HG03442 (cell line): Measurements from ENCODE around the gene NR2F1.

Experiments used
- ATAC-seq: cut with Tn5 transposase; IDR thresholded peaks from one replicate; pipeline ENCODE4 v1.9.1; 2021; ENCODE audit warnings: mild to moderate bottlenecking, moderate library complexity; ENCODE audit not compliant: unreplicated experiment

NR2F1 gene

DNA sequence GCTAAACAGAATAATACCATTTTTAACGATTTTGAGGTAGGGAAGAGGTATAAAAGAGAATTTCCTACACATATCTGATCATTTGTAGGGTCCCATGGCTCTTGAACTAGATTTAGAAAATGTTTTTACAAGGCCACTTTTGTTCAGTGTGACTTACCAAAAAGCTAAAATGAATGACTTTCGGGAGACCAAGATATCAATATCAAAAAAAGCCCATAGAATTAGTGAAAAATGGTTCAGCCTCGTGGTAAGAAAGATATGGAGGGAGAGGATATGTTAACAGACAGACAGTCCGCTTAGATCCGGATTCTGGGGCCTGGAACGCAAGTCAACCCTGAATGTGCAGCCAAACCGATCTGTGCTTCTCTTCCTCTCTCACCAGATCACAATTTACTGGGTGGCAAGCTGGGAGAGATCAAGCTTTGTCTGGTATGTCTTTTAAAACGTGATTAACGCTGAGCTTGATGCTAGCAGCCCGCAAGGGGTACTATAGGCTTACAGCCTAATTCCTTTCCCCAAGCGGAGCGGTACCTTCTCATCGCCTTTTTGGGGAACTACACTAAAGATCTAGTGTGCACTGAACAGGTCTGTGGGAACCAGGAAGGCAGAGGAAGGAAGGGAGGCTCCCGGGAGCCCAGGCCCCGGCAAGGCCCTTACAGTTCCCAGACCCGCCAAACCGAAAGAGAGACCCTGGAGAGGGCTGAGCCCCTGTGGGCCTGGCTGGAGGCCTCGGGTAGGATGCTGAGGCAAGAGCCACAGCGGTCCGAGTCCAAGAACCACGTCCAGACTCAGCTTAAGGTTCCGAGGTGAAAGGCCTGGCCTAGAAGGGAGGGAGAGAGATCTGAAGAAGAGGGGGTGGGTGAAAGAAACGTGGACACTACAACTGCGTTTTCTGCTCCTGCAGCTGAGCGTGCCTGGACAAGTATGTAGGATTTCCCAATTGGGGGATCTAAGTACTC, 4.9 kb upstream of the NR2F1 start:
- ATAC-seq: no peak

DNA sequence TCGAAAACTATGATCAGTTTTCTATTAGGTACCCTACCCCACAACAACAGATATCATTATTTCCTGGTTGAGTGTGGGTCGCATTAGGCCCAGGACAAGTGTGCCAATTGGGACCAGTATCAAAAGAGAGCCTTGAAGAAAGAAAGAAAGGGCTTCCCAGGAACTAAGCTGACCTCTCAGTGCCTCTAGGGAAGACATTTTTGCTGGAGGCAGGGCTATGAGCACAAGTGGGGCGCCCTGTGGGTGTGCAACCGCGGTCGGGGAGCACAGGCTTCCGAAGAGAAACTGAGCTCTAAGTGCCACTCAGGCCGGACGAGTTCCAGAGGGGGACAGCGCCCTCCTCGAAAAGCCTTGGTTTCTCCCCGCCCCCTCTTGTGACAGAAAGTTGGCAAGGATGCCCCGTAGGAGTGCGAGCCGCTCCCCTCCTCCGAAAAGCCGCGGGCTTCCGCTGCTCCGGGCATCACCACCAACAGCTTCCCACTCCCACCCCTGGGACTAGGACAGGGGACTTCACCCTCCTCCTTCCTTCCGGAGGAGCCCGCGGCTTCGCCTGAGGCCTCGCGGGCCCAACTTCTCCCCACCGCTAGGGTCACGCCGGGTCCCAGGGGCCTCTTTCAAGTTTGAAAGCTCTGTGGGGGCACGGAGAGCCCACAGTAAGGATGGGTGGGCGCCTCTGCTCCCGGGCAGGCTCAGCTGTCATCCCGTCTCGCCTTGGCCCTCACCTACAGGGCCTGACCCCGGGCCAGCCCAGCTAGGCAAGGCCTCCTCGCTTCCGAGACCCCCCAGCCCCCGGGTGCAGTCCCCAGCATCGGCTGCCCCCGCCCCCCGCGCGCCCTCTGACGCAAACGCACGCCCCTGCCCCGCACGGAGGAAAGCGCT, 4.0 kb upstream of the NR2F1 start:
- no peak for ATAC-seq

DNA sequence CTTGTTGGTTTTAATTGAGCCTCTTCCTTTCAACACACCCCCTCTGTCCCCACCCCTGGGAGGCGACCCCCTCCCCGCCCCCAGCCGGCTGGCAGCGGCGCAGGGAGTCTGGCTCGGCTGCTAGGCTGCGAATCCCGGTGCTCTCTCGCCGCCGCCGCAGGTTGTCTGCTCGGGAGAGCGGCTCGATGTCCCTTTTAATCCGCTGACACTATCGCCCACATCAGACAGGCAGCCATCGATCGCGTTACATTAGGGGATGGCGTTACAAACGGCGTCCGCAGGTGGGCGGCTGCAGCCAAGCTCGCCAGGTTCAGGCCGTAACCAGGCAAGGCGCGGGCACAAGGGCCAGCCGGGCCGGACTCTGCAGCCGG, 3.3 kb upstream of the NR2F1 start:
- ATAC-seq: no peak

DNA sequence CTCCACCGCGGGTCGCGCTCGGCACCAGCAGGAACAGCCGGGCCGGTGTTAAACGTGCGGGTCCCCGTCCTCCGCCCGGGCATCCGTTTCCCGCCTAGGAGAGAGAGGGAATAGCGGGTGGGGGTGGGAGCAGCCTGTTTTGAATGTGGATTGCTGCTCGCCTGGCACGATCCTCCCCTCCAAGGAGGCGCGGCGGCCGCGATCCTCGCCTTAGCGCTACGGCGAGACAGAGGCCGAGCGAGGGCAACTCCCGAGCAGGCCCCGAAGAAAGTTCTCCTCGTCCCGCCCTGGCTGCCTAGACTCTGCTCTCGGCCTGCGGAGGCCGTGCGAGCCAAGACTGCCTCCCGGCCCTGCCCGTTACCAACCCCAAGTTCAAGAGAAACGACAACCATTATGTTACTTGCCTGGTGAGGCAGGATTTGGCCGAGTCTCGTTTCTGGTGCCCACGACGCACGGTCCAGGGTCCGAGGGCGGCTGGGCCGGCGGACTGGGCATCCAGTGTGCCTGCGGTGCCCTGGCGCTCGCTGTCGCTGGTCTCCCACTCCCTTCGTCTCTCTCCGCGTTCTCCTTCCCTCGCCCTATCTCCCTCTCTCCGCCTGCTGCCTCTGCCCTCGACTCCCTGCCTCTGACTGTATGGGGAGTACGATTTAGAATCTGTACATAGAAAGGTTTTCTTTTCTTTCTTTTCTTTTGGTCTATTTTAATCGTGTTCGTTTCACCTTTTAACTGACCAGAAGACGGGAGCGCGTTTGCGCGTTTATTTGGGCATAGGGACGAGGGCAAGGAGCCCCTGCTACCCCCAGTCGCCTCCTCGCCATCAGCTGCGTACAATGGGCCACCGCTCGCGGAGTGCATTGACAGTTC, 2.7 kb upstream of the NR2F1 start:
- ATAC-seq: no peak

DNA sequence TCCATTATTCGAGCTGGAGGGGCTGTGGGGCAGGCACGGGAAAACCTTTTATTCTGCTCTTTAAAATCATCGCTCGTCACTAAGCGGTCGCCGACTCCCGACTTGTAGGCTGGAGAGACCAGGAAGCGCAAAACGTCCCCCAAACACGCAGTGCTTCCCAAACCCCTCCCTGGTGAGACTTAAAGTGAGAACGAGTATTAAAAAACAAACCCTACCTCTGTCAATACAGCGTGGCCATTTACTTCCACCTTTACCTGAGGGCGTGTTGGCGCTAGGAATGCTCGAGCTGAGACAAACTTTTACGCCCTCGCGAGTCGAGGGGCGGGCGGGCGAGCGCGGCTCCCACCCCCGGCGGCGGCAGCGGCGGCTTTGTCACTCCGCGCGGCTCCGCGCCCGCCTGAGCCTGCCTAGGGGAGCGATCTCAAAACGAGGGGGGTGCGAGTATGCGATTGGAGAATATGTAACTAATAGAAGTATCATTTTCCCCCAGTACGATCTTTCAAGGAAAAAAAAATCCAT, 2.0 kb upstream of the NR2F1 start, which contains the start of gene NR2F1-AS1:
Gene NR2F1-AS1, minus strand, starts transcription at position 293 of the 519 bp plus-strand sequence.
- peak; percentile 32 for ATAC-seq

DNA sequence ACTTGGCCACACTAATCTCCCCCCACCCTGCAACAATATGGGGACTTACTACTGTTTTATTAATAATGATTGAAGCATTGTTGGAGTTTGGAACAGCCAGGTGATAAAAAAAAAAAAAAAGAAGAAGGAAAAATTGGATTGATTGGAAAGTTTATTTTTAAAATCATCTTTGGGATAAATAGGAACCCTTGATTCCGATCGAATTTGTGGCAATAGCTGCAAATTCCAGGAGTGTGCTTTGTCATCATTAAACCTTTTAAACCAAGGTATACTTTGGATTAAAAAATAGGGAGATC, 907 bp upstream of the NR2F1 start:
- no peak for ATAC-seq

DNA sequence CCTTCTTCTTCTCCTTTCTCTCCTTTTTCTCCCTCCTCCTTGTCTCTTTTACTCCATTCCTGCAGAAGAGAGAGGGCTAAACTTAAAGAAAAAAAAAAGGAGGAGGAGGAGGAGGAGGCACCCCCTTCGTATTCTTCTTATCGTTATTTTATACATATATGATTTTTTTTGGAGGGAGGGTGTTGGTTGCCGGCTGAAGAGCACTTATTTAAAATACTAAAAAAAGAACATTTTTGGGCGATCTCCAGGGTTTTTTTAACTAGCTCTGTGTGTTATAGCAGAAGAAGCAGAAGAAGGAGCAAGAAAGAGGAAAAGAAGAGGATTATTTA, 381 bp downstream of the NR2F1 start:
- ATAC-seq: no peak

DNA sequence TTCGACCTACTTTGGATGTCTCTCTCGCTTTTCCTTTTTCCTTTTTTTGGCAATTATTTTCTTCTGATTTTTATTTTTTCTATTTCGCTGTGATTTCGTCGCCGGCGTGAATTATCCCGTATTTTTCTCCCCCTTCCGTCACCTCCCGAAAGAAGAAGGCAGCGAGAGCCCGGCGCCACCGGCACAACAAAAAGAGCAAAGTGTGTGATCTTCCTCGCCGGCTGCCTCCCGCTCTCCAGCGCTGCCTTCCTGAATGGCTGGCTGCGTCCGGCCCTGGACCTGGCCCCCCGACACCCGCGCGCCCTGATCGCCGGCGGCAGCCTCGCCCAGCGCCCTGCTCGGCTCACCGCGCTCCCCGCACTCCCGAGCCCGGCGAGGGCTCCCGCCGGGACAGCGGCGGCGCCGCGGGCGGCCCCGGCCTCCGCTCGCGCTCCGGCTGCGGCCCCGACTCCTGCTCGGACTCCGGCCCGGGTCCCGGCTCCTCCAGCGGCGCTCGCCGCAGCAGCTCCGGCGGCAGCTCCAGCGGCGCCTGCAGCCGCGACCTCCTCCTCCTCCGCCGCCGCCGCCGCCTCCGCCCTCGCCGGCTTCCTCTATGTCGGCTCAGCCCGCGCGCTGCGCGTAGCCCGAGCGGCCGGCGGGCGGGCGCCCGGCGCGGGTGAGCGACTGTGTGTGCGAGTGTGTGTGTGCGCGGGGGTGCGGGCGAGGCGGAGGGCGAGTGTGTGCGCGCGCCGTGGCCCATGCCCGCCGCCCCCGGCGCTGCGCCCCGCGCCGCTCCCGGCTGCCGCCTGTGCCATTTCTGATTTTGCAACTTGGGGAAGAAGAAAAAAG, 960 bp downstream of the NR2F1 start:
- peak; percentile 34 for ATAC-seq

DNA sequence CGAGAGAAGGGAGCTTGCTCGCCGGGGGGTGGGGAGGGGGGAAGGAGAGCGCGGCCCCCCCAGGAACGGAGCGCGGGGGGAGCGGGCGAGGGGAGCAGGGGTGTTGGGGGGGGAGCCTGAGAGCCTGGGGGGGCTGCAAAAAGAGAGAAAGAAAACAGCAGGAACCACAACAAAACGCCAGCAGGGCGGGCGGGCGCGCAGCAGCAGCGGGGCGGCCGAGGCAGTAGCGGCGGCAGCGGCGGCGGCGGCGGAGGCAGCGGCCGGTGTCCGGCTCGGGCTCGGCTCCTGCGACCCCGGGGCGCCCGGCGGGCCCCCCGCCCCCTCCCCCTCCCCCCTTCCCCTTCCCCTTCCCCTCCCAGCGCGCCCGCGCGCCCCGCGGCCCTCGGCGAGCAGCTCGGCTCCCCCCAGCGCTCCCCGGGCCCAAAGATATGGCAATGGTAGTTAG, 1.6 kb downstream of the NR2F1 start:
- no peak for ATAC-seq

DNA sequence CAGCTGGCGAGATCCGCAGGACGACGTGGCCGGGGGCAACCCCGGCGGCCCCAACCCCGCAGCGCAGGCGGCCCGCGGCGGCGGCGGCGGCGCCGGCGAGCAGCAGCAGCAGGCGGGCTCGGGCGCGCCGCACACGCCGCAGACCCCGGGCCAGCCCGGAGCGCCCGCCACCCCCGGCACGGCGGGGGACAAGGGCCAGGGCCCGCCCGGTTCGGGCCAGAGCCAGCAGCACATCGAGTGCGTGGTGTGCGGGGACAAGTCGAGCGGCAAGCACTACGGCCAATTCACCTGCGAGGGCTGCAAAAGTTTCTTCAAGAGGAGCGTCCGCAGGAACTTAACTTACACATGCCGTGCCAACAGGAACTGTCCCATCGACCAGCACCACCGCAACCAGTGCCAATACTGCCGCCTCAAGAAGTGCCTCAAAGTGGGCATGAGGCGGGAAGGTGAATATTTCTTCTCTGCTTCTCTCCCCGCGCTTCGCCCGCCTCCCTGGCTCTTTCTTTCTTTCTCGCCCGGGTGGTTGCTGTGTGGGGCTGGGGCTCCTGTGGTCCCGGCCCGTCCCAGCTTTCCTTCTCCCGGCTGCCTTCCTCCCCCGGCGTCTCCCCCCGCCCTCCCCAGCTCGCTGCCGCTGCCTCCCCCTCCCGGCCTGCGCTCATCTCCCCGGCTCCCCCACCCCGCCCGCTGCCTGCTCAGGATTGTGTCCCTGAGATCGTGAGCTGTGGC, 2.2 kb downstream of the NR2F1 start:
- ATAC-seq: no peak

DNA sequence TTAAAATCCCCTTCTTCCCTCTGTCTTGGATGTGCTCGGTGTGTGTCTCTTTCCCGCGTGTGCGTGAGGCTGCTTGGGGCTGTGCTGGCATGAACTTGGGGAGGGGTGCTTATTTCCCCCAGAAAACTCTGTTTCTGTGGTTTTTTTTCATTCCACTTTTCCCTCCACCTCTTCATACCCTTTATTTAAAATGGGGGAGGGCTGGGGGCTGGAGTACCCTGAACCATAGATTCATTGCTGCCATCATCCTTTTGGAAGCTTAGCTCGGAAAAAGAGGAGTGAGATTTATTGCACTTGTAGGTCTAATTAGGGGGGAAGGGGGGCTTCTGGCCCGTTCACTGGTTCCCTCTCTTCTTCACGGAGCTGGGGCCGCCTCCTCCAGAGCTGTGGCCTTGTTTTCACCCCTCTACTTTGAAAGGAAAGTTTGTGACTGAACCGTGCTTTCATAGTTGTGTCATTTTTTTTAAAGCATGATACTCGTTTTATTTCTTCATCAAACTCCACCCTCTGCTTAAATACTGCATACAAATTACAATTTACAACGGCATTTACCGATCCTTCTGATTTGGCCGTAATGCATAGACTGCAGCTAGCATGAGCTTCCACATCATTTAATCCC, 2.9 kb downstream of the NR2F1 start:
- ATAC-seq: no peak

DNA sequence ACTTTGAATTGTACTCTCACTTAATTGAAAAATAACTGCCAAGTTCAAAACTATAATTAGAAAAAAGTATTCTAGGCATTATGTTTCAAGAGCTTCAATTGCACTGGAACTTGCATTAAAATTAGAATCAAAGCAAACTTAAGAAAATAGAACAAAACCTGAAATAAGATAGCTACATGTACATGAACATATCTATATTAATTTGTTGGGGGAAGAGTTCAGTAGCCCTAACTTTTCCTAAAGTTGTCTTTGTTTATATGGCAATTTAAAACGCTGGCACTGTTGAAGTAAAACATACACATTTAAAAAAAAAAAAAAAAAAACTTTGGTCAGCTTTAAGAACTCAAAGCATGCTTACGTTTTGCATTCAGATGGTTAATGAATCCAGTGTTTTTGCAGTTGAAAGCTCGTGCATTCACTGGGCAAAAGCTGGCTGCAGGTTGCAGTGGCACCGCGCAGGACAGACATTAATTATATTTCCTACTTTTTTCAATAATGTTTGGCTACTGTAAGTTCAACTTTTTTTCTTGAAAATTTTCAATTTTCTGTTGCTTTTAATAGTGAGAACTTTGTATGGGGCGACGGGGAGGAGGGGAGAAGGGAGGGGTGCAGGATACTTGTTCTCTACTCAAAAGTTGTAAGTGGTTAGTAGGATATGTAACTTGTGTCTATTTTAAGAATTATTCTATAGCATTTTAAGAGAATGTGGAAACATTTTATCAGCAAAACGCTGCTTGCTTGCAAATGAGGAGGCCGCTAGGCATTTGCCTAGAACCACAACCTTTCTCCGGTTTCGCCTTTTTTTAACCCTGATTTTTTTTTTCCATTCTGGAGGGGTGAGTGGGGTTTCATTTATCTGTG, 3.9 kb downstream of the NR2F1 start:
- no peak for ATAC-seq

DNA sequence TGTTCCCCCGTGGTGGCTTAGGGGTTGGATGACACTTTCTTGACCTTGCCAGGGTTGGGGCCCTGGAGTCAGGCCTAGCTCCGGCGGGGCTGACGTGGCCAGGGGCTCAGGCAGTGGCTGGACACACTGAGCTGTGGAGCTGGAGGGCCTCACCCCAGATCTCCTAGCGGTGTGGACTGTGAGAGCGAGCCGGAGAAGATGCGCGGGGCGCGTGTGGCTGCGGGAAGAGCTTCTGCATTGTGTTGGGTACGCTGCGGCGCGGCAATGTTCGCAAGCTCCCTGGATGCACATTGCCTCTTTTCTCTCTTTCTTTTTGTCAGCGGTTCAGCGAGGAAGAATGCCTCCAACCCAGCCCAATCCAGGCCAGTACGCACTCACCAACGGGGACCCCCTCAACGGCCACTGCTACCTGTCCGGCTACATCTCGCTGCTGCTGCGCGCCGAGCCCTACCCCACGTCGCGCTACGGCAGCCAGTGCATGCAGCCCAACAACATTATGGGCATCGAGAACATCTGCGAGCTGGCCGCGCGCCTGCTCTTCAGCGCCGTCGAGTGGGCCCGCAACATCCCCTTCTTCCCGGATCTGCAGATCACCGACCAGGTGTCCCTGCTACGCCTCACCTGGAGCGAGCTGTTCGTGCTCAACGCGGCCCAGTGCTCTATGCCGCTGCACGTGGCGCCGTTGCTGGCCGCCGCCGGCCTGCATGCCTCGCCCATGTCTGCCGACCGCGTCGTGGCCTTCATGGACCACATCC, 4.8 kb downstream of the NR2F1 start:
- no peak for ATAC-seq

DNA sequence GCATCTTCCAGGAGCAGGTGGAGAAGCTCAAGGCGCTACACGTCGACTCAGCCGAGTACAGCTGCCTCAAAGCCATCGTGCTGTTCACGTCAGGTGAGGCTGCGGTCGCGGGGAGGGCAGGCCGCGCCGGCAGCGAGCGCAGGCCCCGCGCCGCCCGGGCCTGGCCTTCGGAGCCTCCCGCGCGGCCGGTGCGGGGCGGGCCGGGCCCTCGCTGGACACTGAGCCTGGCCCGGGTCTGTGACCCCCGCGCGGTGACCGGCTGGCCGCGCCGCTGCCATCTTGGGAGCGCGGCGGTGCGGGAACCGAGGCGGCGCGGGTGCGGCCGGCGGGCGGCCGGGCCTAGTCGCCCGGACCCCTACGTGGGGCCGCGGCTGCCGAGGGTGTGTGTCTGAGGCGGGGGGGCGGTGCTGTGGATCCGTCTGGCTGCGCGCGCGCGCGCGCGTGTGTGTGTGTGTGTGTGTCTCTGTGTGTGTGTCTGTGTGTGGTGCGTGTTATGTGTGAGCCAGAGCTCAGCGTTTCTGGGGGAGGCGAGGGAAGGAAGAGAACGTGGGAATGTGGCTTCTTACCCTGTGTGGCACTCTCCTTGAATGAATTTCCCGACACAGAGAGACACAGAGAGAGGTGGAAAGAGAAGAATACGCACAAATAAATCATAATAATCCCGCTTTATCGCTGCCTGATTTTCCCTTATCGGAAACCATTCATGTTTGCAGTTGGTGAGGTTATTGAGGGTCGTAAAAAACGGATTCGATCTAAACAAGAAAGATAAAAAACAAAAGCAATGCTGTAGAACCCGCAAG, 5.5 kb downstream of the NR2F1 start:
- no peak for ATAC-seq

DNA sequence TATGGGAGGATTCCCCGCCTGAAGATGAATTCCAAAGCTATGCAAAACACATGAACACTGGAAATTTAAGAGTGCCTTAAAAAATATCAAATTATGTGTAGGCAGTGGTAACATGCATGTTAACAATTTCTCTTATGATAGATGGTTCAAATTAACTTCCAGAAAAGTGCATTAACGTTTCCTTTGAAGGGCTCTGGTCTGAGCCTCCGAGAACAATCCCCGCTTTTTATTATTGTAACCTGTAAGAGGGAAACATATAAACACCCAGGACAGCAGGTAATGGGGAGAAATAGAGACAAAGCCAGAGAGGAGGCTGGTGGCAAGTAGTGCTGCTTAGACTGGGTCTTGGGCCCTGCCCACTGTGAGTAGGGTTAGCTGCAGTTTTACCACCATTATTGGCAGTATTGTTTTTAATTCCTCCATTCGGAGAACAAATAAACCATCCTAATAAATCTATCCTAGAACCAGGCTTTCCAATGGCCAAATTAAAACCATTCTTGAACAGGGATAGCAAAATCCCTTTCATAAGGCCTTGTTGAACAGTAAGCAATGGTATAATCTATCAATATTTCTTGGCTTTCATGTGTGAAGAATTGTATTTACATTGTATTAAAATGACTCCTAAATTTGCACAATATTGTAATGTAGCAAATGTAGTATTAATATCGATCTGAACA, 6.3 kb downstream of the NR2F1 start:
- no peak for ATAC-seq

DNA sequence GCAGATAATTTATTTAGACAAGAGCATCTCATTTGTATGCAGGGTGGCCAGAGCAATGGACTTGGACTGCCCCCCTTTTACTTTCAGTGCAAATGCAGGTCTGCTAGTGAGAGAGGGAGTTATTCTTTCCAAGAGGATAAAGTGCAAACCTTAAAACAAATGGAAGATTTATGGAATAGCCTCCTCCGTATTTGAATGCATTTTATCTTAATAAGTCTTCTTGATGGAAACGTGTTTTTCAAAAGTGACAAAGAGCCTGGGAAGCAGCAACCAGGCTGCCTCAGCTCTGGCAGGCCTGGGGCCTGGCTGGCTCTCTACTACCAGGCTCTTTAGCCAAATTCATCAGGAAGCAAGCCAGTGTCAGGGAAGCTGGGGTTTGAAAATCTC, 6.8 kb downstream of the NR2F1 start:
- ATAC-seq: no peak
